Measurements from ENCODE around the gene CDK2.
"Not testable (repeated sequence)": the region's sequence is repeated elsewhere in the genome, so short reads cannot be mapped to it uniquely, and the experiment has no call there.

The CDK2 gene

DNA sequence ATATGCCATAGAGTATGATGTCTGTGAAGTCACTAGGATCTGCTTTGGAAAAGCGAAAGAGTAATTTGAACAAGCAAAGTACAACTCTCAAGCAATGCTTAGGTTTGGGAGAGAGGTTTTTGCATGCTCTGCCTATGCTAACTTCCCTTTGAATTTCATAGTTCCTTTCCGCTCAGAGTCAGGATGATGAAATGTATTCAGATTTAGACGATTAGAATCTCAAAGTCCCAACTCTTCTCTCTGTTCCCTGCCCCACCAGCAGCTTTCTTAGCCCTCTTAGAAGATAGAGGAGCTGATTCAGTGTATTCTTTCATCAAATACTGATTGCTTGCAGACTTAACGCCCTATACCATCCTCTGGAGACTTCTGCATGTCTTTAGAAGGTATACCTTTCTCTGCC, 18.7 kb downstream of the CDK2 start:
- Histone ChIP-seq H3K36me3 (ENCODE audit: control insufficient read depth in 1 of 2, insufficient read depth in 2 of 2, low read depth in 1 of 2, low read length in 2 of 2) (peaks cover 54 to 81% of the 10 kb centered on the region in 2 experiments), H3K27me3 (ENCODE audit: control insufficient read depth in 1 of 2, insufficient read depth in 1 of 2, low read length in 2 of 2) (no peaks in the 10 kb centered on the region), H3K9ac (ENCODE audit: low read length) (no peak overlapping the region), H3K4me2 (ENCODE audit: low read length, poor library complexity, severe bottlenecking) (no peak overlapping the region), H3K18ac (ENCODE audit: low read depth in 1 of 2, low read length in 2 of 2) (no peak overlapping the region), H4K8ac (ENCODE audit: low read length) (no peak overlapping the region), H4K91ac (ENCODE audit: low read length) (no peak overlapping the region), H2BK5ac (ENCODE audit: low read depth, low read length, poor library complexity, severe bottlenecking) (no peak overlapping the region), H2BK120ac (ENCODE audit: low read depth, low read length) (no peak overlapping the region), H2BK12ac (ENCODE audit: low read length in 2 of 2) (no peak overlapping the region), H3K23ac (ENCODE audit: low read length in 2 of 2) (no peak overlapping the region), H3K14ac (ENCODE audit: low read length in 2 of 2) (no peak overlapping the region), H3K4me3 (ENCODE audit: insufficient read depth in 1 of 2, low read depth in 1 of 2, low read length in 2 of 2) (no peak overlapping the region), H3K4ac (ENCODE audit: low read depth in 1 of 2, low read length in 2 of 2) (no peak overlapping the region), H2AFZ (ENCODE audit: low read depth, low read length) (no peak overlapping the region), H2BK15ac (ENCODE audit: low read depth, poor library complexity, severe bottlenecking) (no peak overlapping the region), H3K9me3 (ENCODE audit: control insufficient read depth, low read length) (no peaks in the 10 kb centered on the region), H3K4me1 (ENCODE audit: control insufficient read depth, insufficient read depth, low read depth, low read length) (peaks cover 6% of the 10 kb centered on the region), H3K79me1 (replicated peaks; ENCODE audit: low read length, poor library complexity, severe bottlenecking) (peaks cover 11% of the 10 kb centered on the region), H3K27ac (ENCODE audit: low read length, poor library complexity, severe bottlenecking) (no peak overlapping the region), H2AK5ac (ENCODE audit: low read length, severe bottlenecking) (no peak overlapping the region)
- DNase-seq, result no peak
- 100% methylated on average over 1 of the region's 4 CpGs for WGBS

GRCh38 chr12:55985976-55986375, 19.3 kb downstream of the CDK2 start:
- not testable (repeated sequence) for H3K9me3 ChIP-seq (ENCODE audit: control insufficient read depth, low read length); H3K4me3 ChIP-seq (ENCODE audit: insufficient read depth in 1 of 2, low read depth in 1 of 2, low read length in 2 of 2); H3K27ac ChIP-seq (ENCODE audit: low read length, poor library complexity, severe bottlenecking); H3K18ac ChIP-seq (ENCODE audit: low read depth in 1 of 2, low read length in 2 of 2); H2BK15ac ChIP-seq (ENCODE audit: low read depth, poor library complexity, severe bottlenecking); H3K4me1 ChIP-seq (ENCODE audit: control insufficient read depth, insufficient read depth, low read depth, low read length); H2BK120ac ChIP-seq (ENCODE audit: low read depth, low read length); H2BK5ac ChIP-seq (ENCODE audit: low read depth, low read length, poor library complexity, severe bottlenecking); H3K27me3 ChIP-seq (ENCODE audit: control insufficient read depth in 1 of 2, insufficient read depth in 1 of 2, low read length in 2 of 2); H4K91ac ChIP-seq (ENCODE audit: low read length); H3K9ac ChIP-seq (ENCODE audit: low read length); H3K4me2 ChIP-seq (ENCODE audit: low read length, poor library complexity, severe bottlenecking); H3K23ac ChIP-seq (ENCODE audit: low read length in 2 of 2); H4K8ac ChIP-seq (ENCODE audit: low read length); H2BK12ac ChIP-seq (ENCODE audit: low read length in 2 of 2); H3K4ac ChIP-seq (ENCODE audit: low read depth in 1 of 2, low read length in 2 of 2); H3K14ac ChIP-seq (ENCODE audit: low read length in 2 of 2); H2AK5ac ChIP-seq (ENCODE audit: low read length, severe bottlenecking); DNase-seq; H2AFZ ChIP-seq (ENCODE audit: low read depth, low read length)
- WGBS, result 96% methylated on average over 7 of the region's 7 CpGs
- H3K36me3 ChIP-seq (ENCODE audit: control insufficient read depth in 1 of 2, insufficient read depth in 2 of 2, low read depth in 1 of 2, low read length in 2 of 2), result peaks cover 53 to 82% of the 10 kb centered on the region in 2 experiments
- peaks cover 11% of the 10 kb centered on the region for H3K79me1 ChIP-seq (replicated peaks; ENCODE audit: low read length, poor library complexity, severe bottlenecking)

DNA sequence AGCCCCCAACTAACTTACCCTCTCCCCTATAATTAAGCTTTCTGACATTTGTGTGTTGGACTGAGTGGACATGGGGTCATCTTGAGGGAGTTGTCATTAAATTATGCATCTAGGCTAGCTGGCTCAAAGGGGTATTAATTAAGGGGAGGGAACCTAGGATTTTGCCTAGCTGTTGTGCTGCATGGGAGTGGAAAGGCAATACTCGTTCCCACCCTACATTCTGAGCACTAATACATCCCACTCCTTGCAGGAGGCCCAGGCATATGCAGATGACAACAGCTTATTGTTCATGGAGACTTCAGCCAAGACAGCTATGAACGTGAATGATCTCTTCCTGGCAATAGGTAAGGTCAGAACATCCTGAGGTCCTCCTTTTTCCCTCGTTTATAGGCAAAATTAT, 24.5 kb downstream of the CDK2 start:
- H4K91ac ChIP-seq (ENCODE audit: low read length), result no peak overlapping the region
- H4K8ac ChIP-seq (ENCODE audit: low read length), result no peak overlapping the region
- H3K9ac ChIP-seq (ENCODE audit: low read length), result no peak overlapping the region
- no peak overlapping the region for H3K27ac ChIP-seq (ENCODE audit: low read length, poor library complexity, severe bottlenecking)
- H3K4me1 ChIP-seq (ENCODE audit: control insufficient read depth, insufficient read depth, low read depth, low read length), result no peaks in the 10 kb centered on the region
- H3K23ac ChIP-seq (ENCODE audit: low read length in 2 of 2), result no peak overlapping the region
- no peak for DNase-seq
- H3K79me1 ChIP-seq (replicated peaks; ENCODE audit: low read length, poor library complexity, severe bottlenecking), result peaks cover 9% of the 10 kb centered on the region
- no peak overlapping the region for H2BK5ac ChIP-seq (ENCODE audit: low read depth, low read length, poor library complexity, severe bottlenecking)
- H2BK12ac ChIP-seq (ENCODE audit: low read length in 2 of 2), result no peak overlapping the region
- no peak overlapping the region for H3K14ac ChIP-seq (ENCODE audit: low read length in 2 of 2)
- H3K9me3 ChIP-seq (ENCODE audit: control insufficient read depth, low read length), result no peaks in the 10 kb centered on the region
- no peak overlapping the region for H3K4me2 ChIP-seq (ENCODE audit: low read length, poor library complexity, severe bottlenecking)
- no peak overlapping the region for H3K4ac ChIP-seq (ENCODE audit: low read depth in 1 of 2, low read length in 2 of 2)
- no peak overlapping the region for H2BK120ac ChIP-seq (ENCODE audit: low read depth, low read length)
- no peak overlapping the region for H2BK15ac ChIP-seq (ENCODE audit: low read depth, poor library complexity, severe bottlenecking)
- no peak overlapping the region for H3K4me3 ChIP-seq (ENCODE audit: insufficient read depth in 1 of 2, low read depth in 1 of 2, low read length in 2 of 2)
- no peak overlapping the region for H3K18ac ChIP-seq (ENCODE audit: low read depth in 1 of 2, low read length in 2 of 2)
- H3K36me3 ChIP-seq (ENCODE audit: control insufficient read depth in 1 of 2, insufficient read depth in 2 of 2, low read depth in 1 of 2, low read length in 2 of 2), result peaks cover 63 to 84% of the 10 kb centered on the region in 2 experiments
- no peaks in the 10 kb centered on the region for H3K27me3 ChIP-seq (ENCODE audit: control insufficient read depth in 1 of 2, insufficient read depth in 1 of 2, low read length in 2 of 2)
- H2AK5ac ChIP-seq (ENCODE audit: low read length, severe bottlenecking), result no peak overlapping the region
- no peak overlapping the region for H2AFZ ChIP-seq (ENCODE audit: low read depth, low read length)
- 94% methylated on average over 3 of the region's 3 CpGs for WGBS

DNA sequence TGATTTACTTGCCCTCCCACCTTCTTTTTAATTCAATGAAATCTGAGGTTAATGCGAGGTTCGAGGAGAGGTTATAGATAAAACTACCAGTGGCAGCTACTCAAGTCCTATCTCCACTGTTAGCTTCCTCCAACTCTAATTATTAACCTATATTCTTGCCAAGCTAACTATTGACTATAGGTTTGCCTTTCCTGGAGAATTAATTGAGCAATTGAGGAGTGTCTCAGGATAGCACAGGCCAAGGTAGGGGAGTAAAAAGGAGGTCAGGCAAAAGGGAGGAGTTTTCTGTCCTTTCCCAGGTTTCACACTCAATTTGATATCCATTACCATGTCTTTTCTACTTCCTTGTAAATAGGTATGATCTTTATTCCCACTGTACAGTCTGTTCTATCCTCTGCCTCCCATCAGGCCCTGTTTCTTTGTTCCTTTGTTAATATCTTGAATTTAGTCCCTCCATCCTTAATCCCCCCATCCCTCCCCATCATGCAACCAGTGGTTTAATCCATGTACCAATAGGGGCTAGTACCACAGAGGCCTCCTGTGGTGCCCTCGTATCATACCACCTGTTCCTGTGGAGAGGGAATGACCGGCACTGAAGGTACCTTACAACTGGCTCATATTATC, 26.7 kb downstream of the CDK2 start:
- Histone ChIP-seq H4K91ac (ENCODE audit: low read length) (no peak overlapping the region), H3K4me3 (ENCODE audit: insufficient read depth in 1 of 2, low read depth in 1 of 2, low read length in 2 of 2) (no peak overlapping the region), H2BK15ac (ENCODE audit: low read depth, poor library complexity, severe bottlenecking) (no peak overlapping the region), H3K27ac (ENCODE audit: low read length, poor library complexity, severe bottlenecking) (no peak overlapping the region), H3K4me2 (ENCODE audit: low read length, poor library complexity, severe bottlenecking) (no peak overlapping the region), H3K23ac (ENCODE audit: low read length in 2 of 2) (no peak overlapping the region), H2AK5ac (ENCODE audit: low read length, severe bottlenecking) (no peak overlapping the region), H3K4ac (ENCODE audit: low read depth in 1 of 2, low read length in 2 of 2) (no peak overlapping the region), H3K18ac (ENCODE audit: low read depth in 1 of 2, low read length in 2 of 2) (no peak overlapping the region), H3K36me3 (ENCODE audit: control insufficient read depth in 1 of 2, insufficient read depth in 2 of 2, low read depth in 1 of 2, low read length in 2 of 2) (peaks cover 46 to 68% of the 10 kb centered on the region in 2 experiments), H3K14ac (ENCODE audit: low read length in 2 of 2) (no peak overlapping the region), H2BK120ac (ENCODE audit: low read depth, low read length) (no peak overlapping the region), H3K4me1 (ENCODE audit: control insufficient read depth, insufficient read depth, low read depth, low read length) (peaks cover 7% of the 10 kb centered on the region), H3K79me1 (replicated peaks; ENCODE audit: low read length, poor library complexity, severe bottlenecking) (peaks cover 11% of the 10 kb centered on the region), H3K9ac (ENCODE audit: low read length) (peak overlapping the region; percentile 25), H2BK5ac (ENCODE audit: low read depth, low read length, poor library complexity, severe bottlenecking) (no peak overlapping the region), H3K9me3 (ENCODE audit: control insufficient read depth, low read length) (no peaks in the 10 kb centered on the region), H2BK12ac (ENCODE audit: low read length in 2 of 2) (no peak overlapping the region), H4K8ac (ENCODE audit: low read length) (no peak overlapping the region), H2AFZ (ENCODE audit: low read depth, low read length) (no peak overlapping the region), H3K27me3 (ENCODE audit: control insufficient read depth in 1 of 2, insufficient read depth in 1 of 2, low read length in 2 of 2) (no peaks in the 10 kb centered on the region)
- no peak for DNase-seq
- 82% methylated on average over 2 of the region's 4 CpGs for WGBS

All from mesenchymal stem cell (in vitro differentiated cells and primary cell).